ENCODE results near the gene CCDC159.
A peak's percentile ranks its signal among the peaks of the same experiment; 100 is the strongest.

Gene CCDC159

DNA sequence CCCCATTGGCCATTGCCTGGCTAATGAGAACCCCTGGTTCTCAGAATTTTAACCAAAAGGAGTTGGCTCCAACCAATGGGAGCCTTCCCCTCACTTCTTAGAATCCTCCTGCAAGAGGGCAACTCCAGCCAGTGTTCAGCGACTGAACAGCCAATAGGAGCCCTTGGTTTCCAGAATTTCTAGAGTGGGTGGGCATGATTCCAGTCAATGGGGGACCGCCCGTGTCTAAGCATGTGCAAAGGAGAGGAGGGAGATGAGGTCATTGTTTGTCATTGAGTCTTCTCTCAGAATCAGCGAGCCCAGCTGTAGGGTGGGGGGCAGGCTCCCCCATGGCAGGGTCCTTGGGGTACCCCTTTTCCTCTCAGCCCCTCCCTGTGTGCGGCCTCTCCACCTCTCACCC is 18.6 kb downstream of the CCDC159 start (continued):
- TF ChIP-seq KLF17 (tag by site-specific recombination; IDR thresholded peaks at IDR 0.05) (0 out of 2 replicates have a peak, but pooled peaks have one; percentile 20), PRDM6 (tag by site-specific recombination; IDR thresholded peaks at IDR 0.05) (no peak), MYNN (tag by site-specific recombination; IDR thresholded peaks at IDR 0.05; ENCODE audit: borderline replicate concordance) (no peak), FEZF1 (tag by site-specific recombination; IDR thresholded peaks at IDR 0.05) (no peak), ZNF629 (tag by site-specific recombination; IDR thresholded peaks at IDR 0.05) (no peak), ZNF514 (tag by site-specific recombination; IDR thresholded peaks at IDR 0.05) (no peak), ZNF707 (tag by site-specific recombination; IDR thresholded peaks at IDR 0.05) (no peak)
- TF ChIP-seq, protein P1, sequence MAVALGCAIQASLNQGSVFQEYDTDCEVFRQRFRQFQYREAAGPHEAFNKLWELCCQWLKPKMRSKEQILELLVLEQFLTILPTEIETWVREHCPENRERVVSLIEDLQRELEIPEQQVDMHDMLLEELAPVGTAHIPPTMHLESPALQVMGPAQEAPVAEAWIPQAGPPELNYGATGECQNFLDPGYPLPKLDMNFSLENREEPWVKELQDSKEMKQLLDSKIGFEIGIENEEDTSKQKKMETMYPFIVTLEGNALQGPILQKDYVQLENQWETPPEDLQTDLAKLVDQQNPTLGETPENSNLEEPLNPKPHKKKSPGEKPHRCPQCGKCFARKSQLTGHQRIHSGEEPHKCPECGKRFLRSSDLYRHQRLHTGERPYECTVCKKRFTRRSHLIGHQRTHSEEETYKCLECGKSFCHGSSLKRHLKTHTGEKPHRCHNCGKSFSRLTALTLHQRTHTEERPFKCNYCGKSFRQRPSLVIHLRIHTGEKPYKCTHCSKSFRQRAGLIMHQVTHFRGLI (tag by site-specific recombination; IDR thresholded peaks at IDR 0.05): no peak
- TF ChIP-seq, protein P2, sequence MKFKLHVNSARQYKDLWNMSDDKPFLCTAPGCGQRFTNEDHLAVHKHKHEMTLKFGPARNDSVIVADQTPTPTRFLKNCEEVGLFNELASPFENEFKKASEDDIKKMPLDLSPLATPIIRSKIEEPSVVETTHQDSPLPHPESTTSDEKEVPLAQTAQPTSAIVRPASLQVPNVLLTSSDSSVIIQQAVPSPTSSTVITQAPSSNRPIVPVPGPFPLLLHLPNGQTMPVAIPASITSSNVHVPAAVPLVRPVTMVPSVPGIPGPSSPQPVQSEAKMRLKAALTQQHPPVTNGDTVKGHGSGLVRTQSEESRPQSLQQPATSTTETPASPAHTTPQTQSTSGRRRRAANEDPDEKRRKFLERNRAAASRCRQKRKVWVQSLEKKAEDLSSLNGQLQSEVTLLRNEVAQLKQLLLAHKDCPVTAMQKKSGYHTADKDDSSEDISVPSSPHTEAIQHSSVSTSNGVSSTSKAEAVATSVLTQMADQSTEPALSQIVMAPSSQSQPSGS (tag by site-specific recombination; IDR thresholded peaks at IDR 0.05; ENCODE audit: low read depth): peak; percentile 38; the same call in 1 of the 2 replicates

DNA sequence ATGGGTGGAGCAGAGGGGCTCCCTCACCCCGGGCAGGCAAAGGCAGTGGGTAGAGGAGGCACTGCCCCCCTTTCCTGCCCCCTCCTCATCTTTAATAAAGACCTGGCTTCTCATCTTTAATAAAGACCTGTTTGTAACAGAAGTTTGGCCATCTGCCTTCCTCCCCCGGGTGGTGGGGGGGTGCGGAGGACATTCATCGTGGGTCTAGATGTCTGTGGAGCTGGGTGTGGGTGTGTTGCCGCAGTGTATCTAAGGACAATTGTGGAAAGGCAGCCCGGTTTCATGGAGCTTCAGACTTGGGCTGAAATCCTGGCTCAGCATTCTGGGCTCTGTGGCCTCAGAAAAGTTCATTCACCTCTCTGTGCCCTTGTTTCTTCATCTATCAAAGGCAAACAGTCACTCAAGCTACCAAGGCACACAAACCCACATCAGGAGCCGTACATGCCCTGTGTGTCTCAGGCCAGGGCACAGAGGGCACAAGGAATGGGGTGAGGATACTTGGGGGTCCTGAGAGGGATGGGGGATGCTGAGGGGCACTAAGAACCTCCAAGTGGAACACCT is 19.3 kb downstream of the CCDC159 start:
- Histone ChIP-seq H3K9me3 (ENCODE audit: control insufficient read depth, insufficient read depth, low read depth, low read length) (no peaks in the 10 kb centered on the region), H3K36me3 (ENCODE audit: control insufficient read depth in 2 of 2, insufficient read depth in 1 of 2, low read length in 2 of 2) (peaks cover 0 to 41% of the 10 kb centered on the region in 2 experiments; a peak in 2 of 3 replicates), H3K27ac (ENCODE audit: extremely low read depth, low read depth, low read length) (no peak overlapping the region), H3K4me3 (ENCODE audit: low read depth, low read length) (no peak overlapping the region), H3K4me1 (ENCODE audit: control insufficient read depth, insufficient read depth, low read length) (no peaks in the 10 kb centered on the region)
- CTCF ChIA-PET: no interaction called here
- POLR2A ChIA-PET: no interaction called here
- TF ChIP-seq ZNF335 (tag by site-specific recombination; conservative IDR thresholded peaks at IDR 0.05) (no peak), EGR2 (tag by site-specific recombination; IDR thresholded peaks at IDR 0.05; ENCODE audit: low read depth) (peak; percentile 44), ZFHX2 (tag by site-specific recombination; conservative IDR thresholded peaks at IDR 0.05) (peak; percentile 40; the same call in 1 of the 2 replicates)

DNA sequence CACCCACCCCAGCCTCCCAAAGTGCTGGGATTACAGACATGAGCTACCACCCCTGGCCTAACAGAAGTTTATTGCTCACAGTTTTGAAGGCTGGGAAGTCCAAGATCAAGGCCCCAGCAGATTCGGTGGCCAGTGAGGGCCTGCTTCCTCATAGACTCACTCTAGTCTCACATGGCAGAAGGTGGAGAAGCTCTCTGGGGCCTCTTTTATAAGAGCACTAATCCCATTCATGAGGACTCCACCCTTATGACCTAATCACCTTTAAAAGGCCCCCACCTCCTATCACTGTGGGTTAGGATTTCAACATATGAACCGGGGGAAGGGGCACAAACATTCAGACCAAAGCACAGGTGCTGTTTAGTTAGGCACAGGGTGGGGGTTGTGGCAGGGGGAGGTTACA is 21.2 kb downstream of the CCDC159 start:
- CTCF ChIA-PET: interaction anchor here (2.1 to 3.2 kb wide), 2 partner anchors 14 to 115 kb away, joined by 6 to 12 read pairs; no protein-coding TSS in a partner anchor
- POLR2A ChIA-PET: no interaction called here
- H3K9me3 ChIP-seq (ENCODE audit: control insufficient read depth, insufficient read depth, low read depth, low read length): no peaks in the 10 kb centered on the region
- H3K27ac ChIP-seq (ENCODE audit: extremely low read depth, low read depth, low read length): no peak overlapping the region
- H3K36me3 ChIP-seq (ENCODE audit: control insufficient read depth in 2 of 2, insufficient read depth in 1 of 2, low read length in 2 of 2): peaks cover 0 to 37% of the 10 kb centered on the region in 2 experiments; a peak in 2 of 3 replicates
- no peaks in the 10 kb centered on the region for H3K4me1 ChIP-seq (ENCODE audit: control insufficient read depth, insufficient read depth, low read length)
- TF ChIP-seq KLF1 (tag by site-specific recombination; IDR thresholded peaks at IDR 0.05): peak; percentile 45
- TF ChIP-seq OSR2 (tag by site-specific recombination; IDR thresholded peaks at IDR 0.05): no peak
- H3K4me3 ChIP-seq (ENCODE audit: low read depth, low read length): no peak overlapping the region
